T-helper 1 cell treated with Interleukin-12 subunit alpha and Interleukin-12 subunit beta and Interleukin-4 antibody, amounts not matched to agents 30 ng/mL and 1 ng/mL, for 36 hours (primary cell): ENCODE measurements around the gene APH1A. TPM values are rescaled to one million over a fixed set of nuclear protein-coding genes. Genes with fewer than 3 reads are reported as not detected.
"Not testable (repeated sequence)": the region's sequence is repeated elsewhere in the genome, so short reads cannot be mapped to it uniquely, and the experiment has no call there.

Experiments
- intact Hi-C: fragments of 100-400 bp; cut with micrococcal nuclease; formaldehyde crosslinking; loops from one replicate; pipeline ENCODE4 v1.15.1; 2024
- total RNA-seq: library from RNA; stranded (reverse); gene quantifications from 2 replicates; pipeline ENCODE4 v1.2.3, GENCODE V29; 2022

Gene APH1A
- total RNA-seq, 1 donor from 2014 or later = 146 TPM

DNA sequence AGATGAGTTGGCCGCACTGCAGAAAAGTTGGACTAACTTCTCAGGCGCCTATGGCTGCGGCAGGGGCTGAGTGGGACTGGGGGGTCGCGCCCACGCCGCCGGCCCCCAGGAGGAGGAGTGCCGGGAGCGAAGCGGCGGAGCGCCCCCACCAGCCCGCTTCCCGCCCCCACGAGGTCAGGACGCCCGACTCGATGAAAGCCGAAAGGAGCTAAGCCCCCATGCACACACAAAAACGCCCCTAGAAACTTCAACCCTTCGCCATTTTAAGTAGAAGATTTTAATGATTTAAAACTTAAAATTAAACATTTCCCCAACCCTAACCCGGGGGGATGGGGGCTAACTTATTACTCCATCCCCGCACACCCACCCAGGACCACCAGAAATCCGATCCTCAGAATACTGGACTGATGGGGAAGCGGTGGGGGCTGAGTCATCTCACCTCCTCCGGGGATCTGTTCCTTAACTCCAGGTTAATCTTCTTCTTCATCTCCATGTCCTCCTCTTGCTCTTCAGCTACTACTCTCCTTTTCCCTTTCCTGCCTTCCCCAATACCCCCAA lies 33.4 kb downstream of the APH1A start:
- intact Hi-C loops = loop anchor here (10.0 kb wide), 2 partner anchors 639 to 929 kb away; partner anchors contain the start of genes ARNT, LYSMD1 and SCNM1

DNA sequence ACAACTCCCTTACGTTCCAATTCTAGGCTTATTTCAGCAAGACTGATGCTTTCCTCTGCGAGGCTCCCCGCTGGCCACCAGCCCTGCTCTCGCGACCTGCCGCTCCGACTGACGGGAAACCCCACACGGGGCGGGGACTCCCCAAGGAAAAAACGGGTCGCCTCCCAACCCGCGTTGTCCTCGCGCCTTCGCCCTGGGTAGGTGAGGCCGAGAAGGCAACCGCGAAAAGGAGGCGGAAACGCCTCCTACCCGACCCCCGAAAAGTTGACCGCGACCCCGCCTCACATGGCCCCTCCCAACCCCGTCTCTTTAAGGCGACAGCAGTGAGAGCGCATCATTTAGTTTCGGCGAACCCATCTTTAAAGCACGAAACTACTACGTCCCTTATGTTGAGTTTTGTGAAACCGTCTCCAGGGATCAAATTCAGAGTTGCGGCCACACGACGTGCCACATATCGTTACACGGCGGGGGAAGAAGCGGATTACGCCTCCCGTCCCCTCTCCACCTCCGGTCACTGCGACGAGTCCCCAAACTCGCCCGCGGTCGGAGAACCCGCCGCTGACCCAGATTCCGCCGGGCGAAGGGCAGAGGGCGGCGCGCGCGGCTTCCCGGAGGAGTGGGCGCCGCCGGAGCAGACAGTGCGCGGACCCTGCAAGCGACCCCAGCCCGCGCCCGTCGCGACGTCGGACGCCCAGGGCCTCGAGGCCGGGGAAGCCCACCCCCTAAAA lies 34.1 kb downstream of the APH1A start:
- intact Hi-C loops = loop anchor here (1.0 to 10.0 kb wide), 4 partner anchors 21 to 930 kb away; partner anchors contain the start of genes ARNT, LYSMD1, PRUNE1 and SCNM1

DNA sequence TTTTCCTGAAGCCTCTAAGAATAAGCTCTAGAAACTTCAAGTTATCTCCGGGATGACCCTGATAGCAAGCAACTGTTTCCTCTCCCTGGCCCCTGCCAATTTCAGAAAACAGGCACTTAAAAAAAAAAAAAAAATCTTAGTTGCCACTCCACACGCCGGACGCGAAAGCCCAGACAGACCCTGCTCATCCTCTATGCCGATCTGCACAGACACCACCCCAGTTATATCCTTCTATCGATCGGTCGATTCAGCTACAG lies 34.6 kb downstream of the APH1A start:
- intact Hi-C loops = loop anchor here (1.0 to 10.0 kb wide), 4 partner anchors 21 to 931 kb away; partner anchors contain the start of genes ARNT, LYSMD1, PRUNE1 and SCNM1

DNA sequence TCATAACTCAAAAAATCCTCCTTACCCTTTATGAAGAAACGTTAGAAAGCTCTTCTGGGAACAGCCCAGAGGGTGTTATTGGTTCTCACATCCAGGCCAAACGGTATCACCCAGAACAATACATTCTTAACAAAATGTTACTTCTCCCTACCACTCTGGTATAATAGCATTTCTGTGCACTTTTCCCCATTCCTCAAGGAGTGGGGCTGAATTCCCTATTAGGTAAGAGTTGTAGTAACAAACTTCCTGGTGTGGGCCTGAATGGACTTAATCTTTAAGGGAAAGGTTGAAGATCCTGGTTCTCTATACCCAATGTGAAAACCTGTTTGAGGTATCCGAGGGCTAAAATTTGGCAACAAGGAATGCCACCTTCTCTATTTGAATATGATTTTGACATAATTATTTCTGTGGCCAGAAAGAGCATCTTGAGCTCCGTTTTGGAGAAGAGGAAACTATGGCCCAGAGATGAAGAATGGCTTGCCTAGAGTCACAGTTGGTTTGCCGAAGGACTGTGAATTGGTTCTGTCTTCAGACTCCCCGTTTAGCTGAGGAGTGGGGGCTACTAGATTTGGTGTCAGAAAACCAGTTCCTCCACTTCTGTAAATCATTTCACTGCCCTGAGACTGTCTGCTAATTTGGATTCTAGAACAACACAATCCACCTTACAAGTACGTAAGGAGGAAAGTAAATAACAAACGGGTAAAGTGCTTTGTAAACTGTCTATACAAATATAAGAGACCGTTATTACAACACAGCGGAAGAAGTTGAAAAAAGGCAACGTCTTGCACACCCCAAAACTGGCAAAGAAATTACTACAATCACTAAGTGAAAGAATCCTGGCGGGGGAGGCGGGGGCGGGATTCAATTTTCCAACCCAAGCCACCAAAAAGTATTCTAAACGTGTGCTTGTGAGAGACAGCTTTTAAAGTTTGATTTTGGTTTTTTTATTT lies 35.2 kb downstream of the APH1A start:
- intact Hi-C loops = loop anchor here (1.0 to 10.0 kb wide), 6 partner anchors 12 to 931 kb away; partner anchors contain the start of genes ARNT, LYSMD1, PRUNE1 and SCNM1

DNA sequence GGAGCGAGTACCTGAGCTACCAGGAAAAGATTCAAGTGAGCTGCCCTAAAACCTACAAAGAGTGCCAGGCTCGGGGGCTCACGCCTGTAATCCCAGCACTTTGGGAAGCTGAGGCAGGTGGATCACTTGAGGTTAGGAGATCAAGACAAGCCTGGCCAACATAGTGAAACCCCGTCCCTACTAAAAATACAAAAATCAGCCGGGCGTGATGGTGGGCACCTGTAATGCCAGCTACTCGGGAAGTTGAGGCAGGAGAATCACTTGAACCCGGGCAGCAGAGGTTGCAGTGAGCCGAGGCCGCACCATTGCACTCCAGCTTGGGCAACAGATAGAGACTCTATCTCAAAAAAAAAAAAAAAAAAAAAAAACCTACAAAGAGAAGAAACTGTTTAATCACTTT lies 35.9 kb downstream of the APH1A start:
- intact Hi-C loops = loop anchor here (1.0 to 10.0 kb wide), 4 partner anchors 12 to 932 kb away; partner anchors contain the start of genes ARNT, LYSMD1 and SCNM1

DNA sequence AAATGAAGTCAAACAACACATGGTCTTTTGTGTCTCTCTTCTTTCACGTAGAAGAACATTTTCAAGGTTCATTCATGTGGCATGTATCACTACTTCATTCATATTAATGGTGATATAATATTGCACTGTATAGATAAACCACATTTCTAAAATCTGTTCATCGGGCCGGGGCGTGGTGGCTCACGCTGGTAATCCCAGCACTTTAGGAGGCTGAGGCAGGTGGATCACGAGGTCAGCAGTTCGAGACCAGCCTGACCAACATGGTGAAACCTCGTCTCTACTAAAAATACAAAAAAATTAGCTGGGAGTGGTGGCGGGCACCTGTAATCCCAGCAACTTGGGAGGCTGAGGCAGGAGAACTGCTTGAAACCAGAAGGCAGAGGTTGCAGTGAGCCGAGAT lies 40.6 kb downstream of the APH1A start:
- intact Hi-C loops = not testable (repeated sequence)

DNA sequence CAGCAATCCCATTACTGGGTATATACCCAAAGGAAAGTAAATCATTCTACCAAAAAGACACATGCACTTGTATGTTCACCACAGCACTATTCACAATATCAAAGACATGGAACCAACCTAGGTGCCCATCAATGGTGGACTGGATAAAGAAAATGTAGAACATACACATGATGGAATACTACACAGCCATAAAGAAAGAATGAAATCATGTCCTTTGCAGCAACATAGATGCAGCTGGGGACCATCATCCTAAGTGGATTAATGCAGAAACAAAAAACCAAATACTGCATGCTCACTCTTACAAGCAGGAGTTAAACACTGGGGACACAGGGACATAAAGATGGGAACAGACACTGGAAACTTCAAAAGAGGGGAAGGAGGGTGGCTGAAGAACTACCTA lies 41.6 kb downstream of the APH1A start:
- intact Hi-C loops = no loop called here

DNA sequence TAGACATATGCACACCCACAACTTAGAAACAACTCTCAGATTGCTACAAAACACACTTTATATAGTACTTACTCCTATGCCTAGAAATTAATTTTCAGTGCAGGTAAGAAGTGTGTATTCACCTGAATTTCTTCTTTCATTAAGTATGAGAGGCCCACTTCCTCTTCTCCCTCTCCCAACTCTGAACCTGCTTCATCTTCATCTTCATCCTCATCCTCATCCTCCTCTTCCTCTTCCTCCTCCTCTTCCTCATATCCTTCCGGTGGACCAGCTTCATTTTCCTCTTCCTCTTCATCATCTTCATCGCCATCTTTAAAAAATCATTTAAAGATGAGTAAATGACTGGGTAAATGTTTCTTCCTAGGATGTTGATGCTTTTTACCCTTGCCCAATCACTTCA lies 42.3 kb downstream of the APH1A start:
- intact Hi-C loops = no loop called here

DNA sequence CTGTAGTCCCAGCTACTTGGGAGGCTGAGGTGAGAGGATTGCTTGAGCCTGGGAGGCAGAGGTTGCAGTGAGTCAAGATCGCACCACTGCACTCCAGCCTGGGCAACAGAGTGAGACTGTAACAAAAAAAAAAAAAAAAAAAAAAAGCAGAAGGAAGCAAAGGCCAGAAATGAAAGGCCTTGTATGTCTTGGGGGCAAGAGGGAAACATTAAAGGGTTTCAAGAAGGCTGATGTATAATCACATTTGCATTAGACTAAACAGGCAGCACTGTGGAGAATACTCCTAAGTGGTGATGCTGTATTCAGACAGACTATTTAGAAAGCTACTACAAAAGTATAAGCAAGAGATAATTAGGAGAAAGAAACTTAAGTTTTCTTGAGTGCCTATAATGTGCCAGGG lies 43.3 kb downstream of the APH1A start:
- intact Hi-C loops = no loop called here

DNA sequence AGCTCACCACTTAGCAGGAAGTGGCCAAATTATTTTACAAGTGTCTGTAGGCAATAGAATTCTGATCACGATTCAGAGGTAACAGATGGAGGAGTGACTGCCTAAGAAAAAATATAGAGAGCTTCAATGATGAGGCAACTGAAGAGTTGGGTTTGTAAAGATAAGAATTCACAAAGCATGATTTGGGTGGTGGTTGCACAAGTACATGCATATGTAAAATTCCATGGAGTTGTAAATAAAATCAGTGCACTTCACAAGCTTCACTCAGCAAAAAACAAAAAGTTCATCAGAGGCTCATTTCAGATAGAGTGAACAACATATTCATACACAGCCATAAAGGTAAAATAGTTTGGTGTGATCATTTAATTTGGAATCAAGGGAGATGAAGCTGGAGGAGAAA lies 43.8 kb downstream of the APH1A start:
- intact Hi-C loops = no loop called here

DNA sequence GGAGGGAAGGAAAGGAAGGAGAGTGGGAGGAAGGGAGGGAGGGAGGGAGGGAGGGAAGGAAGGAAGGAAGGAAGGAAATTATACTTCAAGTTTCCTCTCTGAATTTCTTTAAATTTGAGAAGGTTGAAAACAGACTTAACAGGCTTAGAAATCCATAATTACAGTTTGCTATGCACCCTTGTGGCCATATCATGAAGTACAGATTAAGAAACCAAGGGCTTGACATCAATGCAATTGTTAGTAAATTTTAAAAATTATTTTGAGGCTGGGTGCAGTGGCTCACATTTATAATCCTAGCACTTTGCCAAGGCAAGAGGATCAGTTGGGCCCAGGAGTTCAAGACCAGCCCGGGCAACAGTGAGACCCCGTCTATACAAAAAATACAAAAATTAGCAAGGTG lies 47.3 kb downstream of the APH1A start:
- intact Hi-C loops = loop anchor here (1.0 kb wide), 2 partner anchors 12 to 153 kb away; no protein-coding TSS in a partner anchor

DNA sequence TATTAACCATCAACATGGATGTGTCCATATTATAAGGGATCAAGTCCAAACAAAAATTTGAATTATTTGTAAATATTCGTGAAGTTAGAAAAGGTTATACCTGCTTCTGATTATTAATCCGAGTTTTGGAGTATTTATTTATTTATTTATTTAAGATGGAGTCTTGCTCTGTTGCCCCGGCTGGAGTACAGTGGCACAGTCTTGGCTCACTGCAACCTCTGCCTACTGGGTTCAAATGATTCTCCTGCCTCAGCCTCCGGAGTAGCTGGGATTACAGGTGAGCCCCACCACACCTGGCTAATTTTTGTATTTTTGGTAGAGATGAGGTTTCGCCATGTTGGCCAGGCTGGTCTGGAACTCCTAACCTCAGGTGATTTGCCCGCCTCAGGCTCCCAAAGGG lies 53.0 kb downstream of the APH1A start:
- intact Hi-C loops = loop anchor here (2.0 kb wide), 1 partner anchor 205 kb away; the partner anchor contains the start of gene OTUD7B

Other genes with a start within 250 kb of the APH1A start
- gene VPS45, start 201.2 kb downstream of the APH1A start, total RNA-seq = 31.3 and 33.8 TPM in 2 replicates
- gene PLEKHO1, start 119.1 kb downstream of the APH1A start, total RNA-seq = 58.7 and 60.5 TPM in 2 replicates
- 160 and 163 TPM in 2 replicates for gene ANP32E, start 32.9 kb downstream of the APH1A start, total RNA-seq
- not detected in 2 replicates for gene CA14, start 11.2 kb downstream of the APH1A start, total RNA-seq
- gene C1orf54, start 3.8 kb upstream of the APH1A start, total RNA-seq = 1.2 and 2.8 TPM in 2 replicates
- 1.1 and 1.5 TPM in 2 replicates for gene CIART, start 13.5 kb upstream of the APH1A start, total RNA-seq
- gene MRPS21, start 24.8 kb upstream of the APH1A start, total RNA-seq = 64.5 and 66.6 TPM in 2 replicates
- 93.9 and 99.3 TPM in 2 replicates for gene PRPF3, start 52.5 kb upstream of the APH1A start, total RNA-seq
- 30.3 and 31.1 TPM in 2 replicates for gene RPRD2, start 95.1 kb upstream of the APH1A start, total RNA-seq
- gene TARS2, start 218.4 kb upstream of the APH1A start, total RNA-seq = 38.0 and 40.8 TPM in 2 replicates
- 1.4 and 1.8 TPM in 2 replicates for gene ECM1, start 239.1 kb upstream of the APH1A start, total RNA-seq
- not detected in 2 replicates for gene FALEC, start 246.7 kb upstream of the APH1A start, total RNA-seq